Brain microvascular endothelial cell (primary cell): ENCODE data around the gene MAP2K6.

Experiments
- DNase-seq: peaks from one replicate; pipeline ENCODE4 v3.0.0-alpha.2; 2020
- H3K27ac ChIP-seq: fragments of 250-450 bp; sonication (Bioruptor Pico); 2 replicates; pipeline ENCODE4 v1.5.1; 2020; ENCODE audit warnings: mild to moderate bottlenecking, moderate library complexity
- H3K27me3 ChIP-seq: fragments of 250-450 bp; sonication (Bioruptor Pico); replicated peaks from 2 replicates; pipeline ENCODE4 v1.5.1; 2020; ENCODE audit warnings: mild to moderate bottlenecking
- H3K36me3 ChIP-seq: fragments of 250-450 bp; sonication (Bioruptor Pico); replicated peaks from 2 replicates; pipeline ENCODE4 v1.5.1; 2020; ENCODE audit warnings: mild to moderate bottlenecking
- H3K4me3 ChIP-seq: 2 replicates; pipeline ENCODE4 v1.5.1; 2011; ENCODE audit warnings: low read depth, mild to moderate bottlenecking, control low read depth, low read length, moderate library complexity
- in situ Hi-C: cut with HindIII; loops from 2 replicates; pipeline ENCODE4 v1.10.0; 2017; ENCODE audit warnings: low sequenced_read_pairs, low pct_ligation_motif_present
- TF ChIP-seq, protein P1 (sequence below): IDR thresholded peaks from 2 replicates; pipeline ENCODE4 v1.5.1; 2011; ENCODE audit warnings: low read depth, mild to moderate bottlenecking, moderate library complexity, low read length, control low read depth, inconsistent platforms; ENCODE audit errors: missing control alignments

Gene MAP2K6

DNA sequence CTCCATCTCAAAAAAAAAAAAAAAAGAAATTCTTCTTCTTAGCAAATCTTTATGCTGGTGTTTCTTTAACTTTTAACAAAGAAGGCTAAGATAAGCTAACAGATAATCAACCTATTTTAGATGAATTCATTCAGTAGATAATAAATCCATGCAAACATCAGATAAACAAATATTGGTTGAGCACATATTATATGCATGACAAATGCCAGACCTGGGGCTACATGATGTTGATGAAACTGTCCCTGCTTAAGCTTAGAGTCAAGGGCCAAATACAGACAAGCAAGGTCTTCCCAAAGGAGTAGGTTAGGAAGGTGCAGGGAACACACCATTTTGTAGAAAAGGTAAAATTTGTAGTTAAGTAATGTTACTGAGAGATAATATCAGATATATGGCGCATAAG lies 6.7 kb upstream of the MAP2K6 start:
- in situ Hi-C loops = no loop called here
- H3K4me3 ChIP-seq = no peak overlapping the region
- TF ChIP-seq, protein P1, sequence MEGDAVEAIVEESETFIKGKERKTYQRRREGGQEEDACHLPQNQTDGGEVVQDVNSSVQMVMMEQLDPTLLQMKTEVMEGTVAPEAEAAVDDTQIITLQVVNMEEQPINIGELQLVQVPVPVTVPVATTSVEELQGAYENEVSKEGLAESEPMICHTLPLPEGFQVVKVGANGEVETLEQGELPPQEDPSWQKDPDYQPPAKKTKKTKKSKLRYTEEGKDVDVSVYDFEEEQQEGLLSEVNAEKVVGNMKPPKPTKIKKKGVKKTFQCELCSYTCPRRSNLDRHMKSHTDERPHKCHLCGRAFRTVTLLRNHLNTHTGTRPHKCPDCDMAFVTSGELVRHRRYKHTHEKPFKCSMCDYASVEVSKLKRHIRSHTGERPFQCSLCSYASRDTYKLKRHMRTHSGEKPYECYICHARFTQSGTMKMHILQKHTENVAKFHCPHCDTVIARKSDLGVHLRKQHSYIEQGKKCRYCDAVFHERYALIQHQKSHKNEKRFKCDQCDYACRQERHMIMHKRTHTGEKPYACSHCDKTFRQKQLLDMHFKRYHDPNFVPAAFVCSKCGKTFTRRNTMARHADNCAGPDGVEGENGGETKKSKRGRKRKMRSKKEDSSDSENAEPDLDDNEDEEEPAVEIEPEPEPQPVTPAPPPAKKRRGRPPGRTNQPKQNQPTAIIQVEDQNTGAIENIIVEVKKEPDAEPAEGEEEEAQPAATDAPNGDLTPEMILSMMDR = no peak

DNA sequence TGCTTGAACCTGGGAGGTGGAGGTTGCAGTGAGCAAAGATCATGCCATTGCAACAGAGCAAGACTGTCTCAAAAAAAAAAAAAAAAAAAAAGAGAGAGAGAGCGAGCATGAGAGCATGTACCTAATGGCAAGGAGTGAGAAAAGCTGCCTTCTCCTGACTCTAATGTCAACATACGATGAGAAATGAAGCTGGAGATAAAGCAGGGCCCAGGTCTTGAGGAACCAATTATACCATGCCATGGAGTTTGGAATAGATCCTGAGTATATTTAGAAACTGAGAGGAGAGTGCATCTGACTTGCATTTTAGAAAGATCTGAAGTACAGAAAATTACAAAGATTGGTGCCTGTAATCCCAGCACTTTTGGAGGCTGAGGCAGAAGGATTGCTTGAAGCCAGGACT lies 3.8 kb upstream of the MAP2K6 start:
- no peak overlapping the region for H3K27ac ChIP-seq
- H3K27me3 ChIP-seq = no peaks in the 10 kb centered on the region
- H3K36me3 ChIP-seq = no peaks in the 10 kb centered on the region
- in situ Hi-C loops = no loop called here
- no peak for DNase-seq
- TF ChIP-seq, protein P1 = no peak
- no peak overlapping the region for H3K4me3 ChIP-seq

More for the DNA sequence above, 6.7 kb upstream of the MAP2K6 start:
- no peak for DNase-seq
- H3K27me3 ChIP-seq = no peaks in the 10 kb centered on the region
- H3K36me3 ChIP-seq = no peaks in the 10 kb centered on the region
- no peak overlapping the region for H3K27ac ChIP-seq

DNA sequence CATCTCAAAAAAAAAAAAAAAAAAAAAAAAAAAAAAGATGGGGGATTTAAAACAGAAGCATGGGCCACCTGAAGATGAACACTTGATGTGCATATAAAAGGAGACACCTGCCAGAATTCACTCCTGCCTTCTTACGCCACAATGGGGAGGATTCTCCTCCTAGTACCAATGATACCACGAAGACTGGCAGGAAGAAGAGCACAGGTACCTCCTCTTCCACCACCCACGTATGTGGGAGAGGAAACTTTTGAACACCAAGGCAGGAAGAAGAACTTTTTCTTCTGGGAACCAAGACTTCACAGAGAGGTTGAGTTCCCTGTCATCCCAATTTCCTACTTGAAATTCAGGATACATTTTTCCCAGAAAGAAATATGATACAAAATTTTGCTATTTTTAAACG lies 2.7 kb upstream of the MAP2K6 start:
- no peak for DNase-seq
- Histone ChIP-seq H3K27me3 (no peaks in the 10 kb centered on the region), H3K36me3 (no peaks in the 10 kb centered on the region), H3K27ac (no peak overlapping the region), H3K4me3 (no peak overlapping the region)
- TF ChIP-seq, protein P1 = no peak
- in situ Hi-C loops = no loop called here

DNA sequence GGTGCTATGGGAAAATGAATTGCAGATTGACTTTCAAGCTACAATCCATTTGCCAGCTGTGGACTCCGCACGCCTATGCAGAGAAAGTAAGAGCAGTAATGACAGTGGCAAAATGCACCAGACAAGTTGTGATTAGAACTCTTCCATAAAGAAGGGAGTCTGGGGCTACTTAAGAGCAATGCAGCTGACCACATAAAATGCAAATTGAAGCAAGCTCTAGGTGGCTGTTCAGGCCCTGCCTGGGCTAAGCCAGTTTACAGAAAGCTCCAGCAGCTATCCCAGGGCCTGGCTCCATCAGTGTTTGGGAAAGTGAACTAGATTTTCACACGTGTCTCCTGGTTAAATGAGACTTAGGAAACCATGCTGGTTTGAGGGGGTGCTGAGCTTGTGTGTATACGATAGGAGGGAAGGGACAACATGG lies 2.2 kb upstream of the MAP2K6 start:
- Histone ChIP-seq H3K4me3 (no peak overlapping the region), H3K36me3 (no peaks in the 10 kb centered on the region), H3K27me3 (no peaks in the 10 kb centered on the region), H3K27ac (no peak overlapping the region)
- in situ Hi-C loops = no loop called here
- DNase-seq = no peak
- TF ChIP-seq, protein P1 = no peak

DNA sequence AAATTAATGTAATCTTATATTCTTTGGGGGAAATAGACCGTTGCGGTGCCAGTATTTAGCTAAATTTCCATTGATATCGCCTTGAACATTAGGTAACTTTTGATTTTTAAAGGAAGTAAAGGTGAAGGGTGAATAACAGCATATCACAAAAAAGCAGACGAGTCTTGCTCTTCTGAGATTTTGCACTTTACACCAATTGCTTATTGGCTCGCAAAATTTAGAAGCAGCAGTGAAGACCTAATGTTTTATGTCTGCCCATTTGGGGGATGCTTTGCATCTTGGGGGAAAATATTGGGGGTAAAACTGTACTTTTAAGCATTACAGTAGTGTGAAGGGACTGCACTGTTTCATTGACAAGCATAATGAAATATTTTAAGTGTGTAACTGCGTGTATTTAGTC lies 934 bp downstream of the MAP2K6 start:
- H3K27ac ChIP-seq = no peak overlapping the region
- no peaks in the 10 kb centered on the region for H3K36me3 ChIP-seq
- TF ChIP-seq, protein P1 = no peak
- DNase-seq = no peak
- H3K27me3 ChIP-seq = no peaks in the 10 kb centered on the region
- H3K4me3 ChIP-seq = peak overlapping the region; percentile 65
- in situ Hi-C loops = no loop called here

DNA sequence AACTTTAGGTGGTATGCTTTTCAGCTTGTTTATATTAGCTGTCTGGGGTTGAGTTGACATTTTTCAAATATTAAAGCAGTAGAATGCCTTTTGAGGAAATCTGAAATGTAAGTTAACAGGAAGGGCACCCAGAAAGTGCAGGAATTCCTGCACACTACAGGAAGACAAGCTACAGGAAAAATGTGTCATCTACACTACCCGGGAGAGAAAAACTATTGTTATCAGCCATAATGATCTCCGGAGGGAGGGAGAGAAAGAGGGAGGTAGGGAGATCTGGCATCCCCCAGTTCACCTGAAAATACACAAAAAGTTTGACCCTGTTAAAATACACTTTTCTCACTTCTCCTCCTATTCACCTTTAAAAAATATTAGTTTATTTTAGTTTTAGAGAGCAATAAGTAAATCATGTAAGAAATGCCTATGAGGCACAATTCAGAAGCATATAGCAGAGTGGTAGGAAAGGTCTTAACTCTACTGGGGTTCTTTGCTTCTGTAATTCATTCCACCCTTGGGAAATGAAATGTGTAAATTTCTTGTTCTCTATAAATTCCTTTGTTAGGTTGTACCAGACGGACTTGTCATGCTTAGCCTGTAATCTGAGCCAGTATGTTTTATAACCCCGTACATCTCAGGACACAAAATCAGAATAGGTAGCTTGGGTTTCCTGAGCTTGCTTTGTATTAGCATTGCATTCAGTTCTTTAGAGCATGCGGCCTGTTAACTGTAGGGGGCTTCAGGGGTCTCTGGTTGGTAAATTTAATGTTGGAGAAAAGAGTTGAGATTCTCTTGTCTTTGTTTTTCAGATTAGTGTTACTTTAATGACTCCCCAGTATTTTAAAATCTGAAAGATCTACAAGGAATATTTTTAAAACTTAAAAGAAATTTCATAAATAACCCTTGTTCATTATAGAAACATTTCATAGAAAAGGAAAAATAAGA lies 3.3 kb downstream of the MAP2K6 start:
- H3K4me3 ChIP-seq = no peak overlapping the region
- H3K27me3 ChIP-seq = no peaks in the 10 kb centered on the region
- peak overlapping the region; percentile 2 for H3K27ac ChIP-seq
- in situ Hi-C loops = no loop called here
- TF ChIP-seq, protein P1 = no peak
- no peaks in the 10 kb centered on the region for H3K36me3 ChIP-seq
- DNase-seq = no peak
